Measurements from ENCODE around the gene SLC16A9. TPM values are rescaled to one million over a fixed set of nuclear protein-coding genes. Genes with fewer than 3 reads are reported as not detected.

SLC16A9 gene
- total and polyA plus RNA-seq, 10 donors = 2.1 to 58.9 (median 27.0) TPM

GRCh38 chr10:59633063-59633462 lies 76.6 kb downstream of the SLC16A9 start:
- intact Hi-C loops (cut with DNase I; ENCODE audit: low total_unique reads) = no loop called here
- no peaks in the 10 kb centered on the region for H3K4me1 ChIP-seq
- no peak overlapping the region for H3K27ac ChIP-seq
- no peaks in the 10 kb centered on the region for H3K27me3 ChIP-seq (replicated peaks in 1 of 7)
- H3K9me3 ChIP-seq = peaks cover 0 to 6% (median 0%) of the 10 kb centered on the region in 8 donors
- no peak for TF ChIP-seq POLR2A (IDR thresholded peaks at IDR 0.05)
- no peak for TF ChIP-seq CTCF (IDR thresholded peaks at IDR 0.05 in 8 of 11, conservative IDR thresholded peaks at IDR 0.05 in 3 of 11)
- no peak for TF ChIP-seq POLR2AphosphoS5 (IDR thresholded peaks at IDR 0.05)
- no peaks in the 10 kb centered on the region for H3K36me3 ChIP-seq
- no peak for DNase-seq
- no peak overlapping the region for H3K4me3 ChIP-seq
- WGBS, 5 donors = 70 to 100% (median 95%) methylated on average over 2 of the region's 2 CpGs

GRCh38 chr10:59631882-59632807 lies 77.5 kb downstream of the SLC16A9 start:
- no peak for DNase-seq
- TF ChIP-seq CTCF (IDR thresholded peaks at IDR 0.05 in 8 of 11, conservative IDR thresholded peaks at IDR 0.05 in 3 of 11) (no peak), POLR2A (IDR thresholded peaks at IDR 0.05) (no peak), POLR2AphosphoS5 (IDR thresholded peaks at IDR 0.05) (no peak)
- Histone ChIP-seq H3K27me3 (replicated peaks in 1 of 7) (no peaks in the 10 kb centered on the region), H3K4me1 (no peaks in the 10 kb centered on the region), H3K9me3 (no peaks in the 10 kb centered on the region), H3K4me3 (no peak overlapping the region), H3K27ac (no peak overlapping the region), H3K36me3 (no peaks in the 10 kb centered on the region)
- intact Hi-C loops (cut with DNase I; ENCODE audit: low total_unique reads) = no loop called here
- WGBS, 5 donors = 89 to 95% (median 91%) methylated on average over 4 of the region's 4 CpGs

GRCh38 chr10:59631237-59631636 lies 78.4 kb downstream of the SLC16A9 start:
- no peak overlapping the region for H3K4me3 ChIP-seq
- intact Hi-C loops (cut with DNase I; ENCODE audit: low total_unique reads) = no loop called here

More at GRCh38 chr10:59631237-59631636, 78.4 kb downstream of the SLC16A9 start:
- Histone ChIP-seq H3K27ac (no peak overlapping the region), H3K36me3 (no peaks in the 10 kb centered on the region), H3K4me1 (peaks cover 0 to 5% (median 3%) of the 10 kb centered on the region in 6 donors), H3K9me3 (no peaks in the 10 kb centered on the region), H3K27me3 (replicated peaks in 1 of 7) (no peaks in the 10 kb centered on the region)
- no peak for TF ChIP-seq POLR2AphosphoS5 (IDR thresholded peaks at IDR 0.05)
- TF ChIP-seq POLR2A (IDR thresholded peaks at IDR 0.05) = no peak
- TF ChIP-seq CTCF (IDR thresholded peaks at IDR 0.05 in 8 of 11, conservative IDR thresholded peaks at IDR 0.05 in 3 of 11) = no peak
- no peak for DNase-seq

All from spleen (tissue), 11 donors.